Mucosa of descending colon (tissue), 3 donors: Measurements from ENCODE around the gene CCDC183. TPM values are rescaled to one million over a fixed set of nuclear protein-coding genes. Genes with fewer than 3 reads are reported as not detected.

Source experiments
- ATAC-seq: fragments of 200-7000 bp; cut with Tn5 transposase; one replicate; pipeline ENCODE4 v1.9.1; 2020; ENCODE audit warnings: mild to moderate bottlenecking, moderate library complexity
- DNase-seq, 3 donors: peaks; one replicate each; pipeline ENCODE4 v3.0.0-alpha.2; 2020
- H3K36me3 ChIP-seq: fragments of 200-600 bp; one replicate; pipeline ENCODE4 v1.8.0; 2021; ENCODE audit warnings: low read depth, mild to moderate bottlenecking
- H3K4me1 ChIP-seq: fragments of 200-600 bp; one replicate; pipeline ENCODE4 v1.8.0; 2021; ENCODE audit warnings: low read depth, mild to moderate bottlenecking
- H3K4me3 ChIP-seq: fragments of 200-600 bp; one replicate; pipeline ENCODE4 v1.8.0; 2021; ENCODE audit warnings: mild to moderate bottlenecking
- H3K9me3 ChIP-seq: fragments of 200-600 bp; one replicate; pipeline ENCODE4 v1.8.0; 2021; ENCODE audit warnings: mild to moderate bottlenecking
- CTCF ChIP-seq: fragments of 200-600 bp; IDR thresholded peaks from one replicate; pipeline ENCODE4 v1.8.0; 2022; ENCODE audit warnings: antibody characterized with exemption, mild to moderate bottlenecking
- intact Hi-C, 2 donors: fragments of 100-400 bp; cut with DNase I in 1 of 2; cut with micrococcal nuclease in 1 of 2; formaldehyde crosslinking; loops; one replicate each; pipeline versions ENCODE4 v1.11.0 to v1.11.1; 2022; cut with DNase I, micrococcal nuclease
- total RNA-seq, 3 donors: library from RNA; stranded (reverse); fragmentation: NEBNext Ultra II Directional in 2 of 3; extraction: Animal tissue kit (Norgen Biotek cat#: 25700) in 2 of 3; gene quantifications; one replicate each; pipeline versions ENCODE4 v1.2.1 to v1.2.4, GENCODE V29; 2021 to 2023
- donor health status: DM: no; HTN: no; CAD: no; lungs with moderate emphysema.
- donor health status: DM: no; HTN: no; CAD: no.
- donor health status: DM: no; HTN: yes; CAD: no.

CCDC183 gene
- total RNA-seq, 3 donors from 2014 or later: 4.0 to 38.0 (median 7.0) TPM

- peak; percentile 80 for ATAC-seq
- peaks cover 4% of the 10 kb centered on the region for H3K9me3 ChIP-seq
- no peak overlapping the region for H3K4me3 ChIP-seq
- H3K36me3 ChIP-seq: no peaks in the 10 kb centered on the region
- H3K4me1 ChIP-seq: peaks cover 13% of the 10 kb centered on the region
- DNase-seq: peak in 2 of 3 donors; percentile 70 to 76
- intact Hi-C loops: no loop called here
- TF ChIP-seq CTCF: peak; percentile 50
Measured at GRCh38 chr9:136769710-136770191, 26.4 kb upstream of the CCDC183 start.

- peaks cover 4% of the 10 kb centered on the region for H3K9me3 ChIP-seq
- no peaks in the 10 kb centered on the region for H3K36me3 ChIP-seq
- intact Hi-C loops: no loop called here
- no peak overlapping the region for H3K4me3 ChIP-seq
- no peaks in the 10 kb centered on the region for H3K4me1 ChIP-seq
- no peak for TF ChIP-seq CTCF
- no peak for ATAC-seq
- DNase-seq: peak in 1 of 3 donors; percentile 16
Measured at GRCh38 chr9:136771907-136772415, 24.2 kb upstream of the CCDC183 start.

- DNase-seq (peak in 2 of 3 donors; percentile 52 to 60), ATAC-seq (peak; percentile 20)
- intact Hi-C loops: no loop called here
- no peak overlapping the region for H3K4me3 ChIP-seq
- peaks cover 4% of the 10 kb centered on the region for H3K9me3 ChIP-seq
- no peaks in the 10 kb centered on the region for H3K36me3 ChIP-seq
- TF ChIP-seq CTCF: no peak
- peaks cover 7% of the 10 kb centered on the region for H3K4me1 ChIP-seq
Measured at GRCh38 chr9:136773386-136774044, 22.6 kb upstream of the CCDC183 start.

GRCh38 chr9:136774416-136775045 lies 21.6 kb upstream of the CCDC183 start:
- intact Hi-C loops: no loop called here
- ATAC-seq: no peak

GRCh38 chr9:136775191-136775590 lies 20.9 kb upstream of the CCDC183 start:
- Histone ChIP-seq H3K4me3 (no peak overlapping the region), H3K36me3 (no peaks in the 10 kb centered on the region), H3K4me1 (peaks cover 7% of the 10 kb centered on the region), H3K9me3 (peaks cover 4% of the 10 kb centered on the region)
- ATAC-seq: no peak
- intact Hi-C loops: no loop called here
- TF ChIP-seq CTCF: no peak
- DNase-seq: peak in 1 of 3 donors; percentile 16

More at GRCh38 chr9:136774416-136775045, 21.6 kb upstream of the CCDC183 start:
- peak in 1 of 3 donors; percentile 9 for DNase-seq
- TF ChIP-seq CTCF: no peak
- H3K9me3 ChIP-seq: peaks cover 4% of the 10 kb centered on the region
- H3K4me1 ChIP-seq: peaks cover 7% of the 10 kb centered on the region
- H3K36me3 ChIP-seq: no peaks in the 10 kb centered on the region
- H3K4me3 ChIP-seq: no peak overlapping the region
